Measurements from ENCODE around the gene PTPRN2. TPM values are rescaled to one million over a fixed set of nuclear protein-coding genes. Genes with fewer than 3 reads are reported as not detected.

Gene PTPRN2
- total and polyA plus RNA-seq, 2 of the 13 experiments (the other 11 are each of a cell fraction or from before 2014, with no cell fraction given) = 2.5 to 24.2 TPM

DNA sequence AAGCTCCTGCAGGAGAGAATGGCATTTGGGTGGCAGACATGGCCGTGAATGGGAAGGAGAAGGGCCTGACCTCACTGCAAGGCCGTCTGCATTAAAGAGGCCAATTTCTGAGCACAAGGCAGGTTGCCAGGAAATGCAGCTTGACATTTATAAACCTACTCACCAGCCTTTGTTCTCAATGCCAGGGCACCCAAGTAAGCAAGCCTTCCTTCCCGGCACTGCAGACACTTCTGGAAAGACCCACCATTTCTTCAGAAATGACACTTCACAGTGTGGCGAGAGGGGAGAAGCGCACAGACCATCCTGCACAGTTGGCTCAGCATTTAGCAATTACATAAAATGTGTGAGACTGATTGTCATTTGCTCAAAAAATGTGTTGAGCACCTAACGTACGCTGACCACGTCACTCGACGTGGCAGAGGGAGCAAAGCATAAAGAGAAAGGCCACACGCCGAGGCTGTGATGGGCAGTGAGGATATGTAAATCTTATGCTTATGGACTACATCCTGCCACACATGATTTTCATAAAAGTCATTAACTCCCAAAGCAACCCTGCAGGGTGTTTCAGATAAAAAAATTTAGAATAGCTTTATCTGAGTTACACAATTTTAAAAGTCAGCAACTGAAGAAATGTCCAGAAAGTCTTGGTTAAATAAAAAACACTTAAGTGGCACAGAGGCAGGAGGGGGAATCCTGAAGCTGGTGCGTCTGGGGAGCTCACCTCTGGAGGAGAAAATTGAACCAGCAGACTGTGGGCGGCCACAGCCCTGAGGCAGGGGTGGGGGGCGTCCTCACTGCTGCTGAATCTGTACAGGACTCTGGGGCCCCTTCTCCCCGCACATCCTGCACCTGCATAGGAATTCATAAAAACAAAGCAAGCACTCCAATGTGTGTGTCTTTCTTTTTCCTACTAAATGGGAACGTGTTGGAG, 543.8 kb downstream of the PTPRN2 start:
- in situ Hi-C loops (cut with HindIII; ENCODE audit: extremely low pct_ligation_motif_present, low pct_unique_long_range_greater_than_20kb) (no loop called here), intact Hi-C loops (cut with micrococcal nuclease; ENCODE audit: unreplicated experiment) (no loop called here)
- FAIRE-seq (no peak), ATAC-seq (no peak), DNase-seq (ENCODE audit: low spot score) (no peak)
- H3K79me2 ChIP-seq (ENCODE audit: insufficient read depth, low read length) = no peaks in the 10 kb centered on the region
- TF ChIP-seq, protein P1, sequence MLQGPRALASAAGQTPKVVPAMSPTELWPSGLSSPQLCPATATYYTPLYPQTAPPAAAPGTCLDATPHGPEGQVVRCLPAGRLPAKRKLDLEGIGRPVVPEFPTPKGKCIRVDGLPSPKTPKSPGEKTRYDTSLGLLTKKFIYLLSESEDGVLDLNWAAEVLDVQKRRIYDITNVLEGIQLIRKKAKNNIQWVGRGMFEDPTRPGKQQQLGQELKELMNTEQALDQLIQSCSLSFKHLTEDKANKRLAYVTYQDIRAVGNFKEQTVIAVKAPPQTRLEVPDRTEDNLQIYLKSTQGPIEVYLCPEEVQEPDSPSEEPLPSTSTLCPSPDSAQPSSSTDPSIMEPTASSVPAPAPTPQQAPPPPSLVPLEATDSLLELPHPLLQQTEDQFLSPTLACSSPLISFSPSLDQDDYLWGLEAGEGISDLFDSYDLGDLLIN (CRISPR knock-in tag; IDR thresholded peaks at IDR 0.05; ENCODE audit: borderline replicate concordance) = no peak
- 83% methylated on average over 16 of the region's 17 CpGs for WGBS (ENCODE audit: low lambda C conversion rate)
- H3K27ac ChIP-seq (ENCODE audit: extremely low read length, insufficient read depth, low read length) = no peak overlapping the region
- H3K36me3 ChIP-seq (replicated peaks in 1 of 2; ENCODE audit: control insufficient read depth in 1 of 2, insufficient read depth in 2 of 2, low read length in 2 of 2) = no peaks in the 10 kb centered on the region
- no peak overlapping the region for H3K4me3 ChIP-seq (replicated peaks in 1 of 3; ENCODE audit: insufficient read depth in 1 of 3, low read depth in 2 of 3, low read length in 3 of 3)
- H3K9me3 ChIP-seq (ENCODE audit: low read length) = peaks cover 15% of the 10 kb centered on the region
- no peak overlapping the region for H3K4me2 ChIP-seq (ENCODE audit: low read depth, low read length)
- H3K27me3 ChIP-seq (ENCODE audit: control insufficient read depth in 1 of 2, insufficient read depth in 2 of 2, low read length in 2 of 2) = no peaks in the 10 kb centered on the region; a peak in 1 of 5 replicates
- no peak overlapping the region for H2AFZ ChIP-seq (ENCODE audit: low read length)
- POLR2A ChIA-PET = no interaction called here
- CTCF ChIA-PET (ENCODE audit: low intra/inter-chr PET ratio, low total read pairs) = no interaction called here
- H3K4me1 ChIP-seq (ENCODE audit: insufficient read depth, low read length) = no peaks in the 10 kb centered on the region
- BruUV-seq (replicated peaks) = no TSS peak
- peaks cover 3% of the 10 kb centered on the region; the same call in 1 of the 2 replicates for H4K20me1 ChIP-seq (ENCODE audit: insufficient read depth, low read length)
- no peak overlapping the region for H3K9ac ChIP-seq (ENCODE audit: insufficient read depth, low read depth, low read length)

DNA sequence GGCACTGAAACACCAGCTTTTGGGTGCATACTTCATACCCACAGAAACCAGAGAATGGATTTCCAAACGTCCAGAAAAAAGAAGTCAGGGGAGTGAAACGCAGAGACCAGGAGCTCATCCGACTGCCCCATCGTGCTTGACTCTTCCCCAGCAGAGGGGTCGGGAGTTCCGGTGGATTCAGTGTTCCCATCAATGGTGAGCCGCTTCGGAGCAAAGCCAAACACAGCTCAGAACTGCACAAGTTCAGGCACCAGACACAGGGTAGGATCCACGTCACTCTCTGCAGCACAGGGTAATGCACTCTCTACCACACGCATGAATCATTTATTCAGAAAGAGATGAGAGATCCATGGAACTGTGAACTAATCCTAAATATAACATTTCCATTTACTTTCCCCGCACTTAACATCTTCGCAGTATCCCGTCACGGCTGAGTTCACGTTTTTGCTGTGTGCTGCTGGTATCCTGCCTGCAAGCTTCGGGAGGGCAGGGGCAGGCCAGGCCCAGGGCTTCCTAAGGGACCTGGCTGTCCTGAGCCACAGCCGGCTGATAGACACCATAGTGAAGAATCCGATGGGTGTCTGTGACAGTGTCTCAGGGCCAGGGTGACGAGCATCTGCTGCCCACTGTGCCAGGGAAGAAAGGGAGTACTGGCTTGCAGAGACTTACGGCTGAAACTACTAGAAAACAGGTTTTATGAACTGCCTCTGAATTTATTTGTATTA, 545.3 kb downstream of the PTPRN2 start:
- Histone ChIP-seq H3K9ac (ENCODE audit: insufficient read depth, low read depth, low read length) (no peak overlapping the region), H3K4me2 (ENCODE audit: low read depth, low read length) (no peak overlapping the region), H3K4me1 (ENCODE audit: insufficient read depth, low read length) (no peaks in the 10 kb centered on the region), H3K4me3 (replicated peaks in 1 of 3; ENCODE audit: insufficient read depth in 1 of 3, low read depth in 2 of 3, low read length in 3 of 3) (no peak overlapping the region), H3K27me3 (ENCODE audit: control insufficient read depth in 1 of 2, insufficient read depth in 2 of 2, low read length in 2 of 2) (no peaks in the 10 kb centered on the region; a peak in 1 of 5 replicates), H3K36me3 (replicated peaks in 1 of 2; ENCODE audit: control insufficient read depth in 1 of 2, insufficient read depth in 2 of 2, low read length in 2 of 2) (no peaks in the 10 kb centered on the region), H4K20me1 (ENCODE audit: insufficient read depth, low read length) (peaks cover 3% of the 10 kb centered on the region; the same call in 1 of the 2 replicates), H3K9me3 (ENCODE audit: low read length) (peaks cover 16% of the 10 kb centered on the region), H2AFZ (ENCODE audit: low read length) (no peak overlapping the region), H3K27ac (ENCODE audit: extremely low read length, insufficient read depth, low read length) (no peak overlapping the region), H3K79me2 (ENCODE audit: insufficient read depth, low read length) (no peaks in the 10 kb centered on the region)
- intact Hi-C loops (cut with micrococcal nuclease; ENCODE audit: unreplicated experiment) (no loop called here), in situ Hi-C loops (cut with HindIII; ENCODE audit: extremely low pct_ligation_motif_present, low pct_unique_long_range_greater_than_20kb) (no loop called here)
- DNase-seq (ENCODE audit: low spot score) = no peak
- ChIA-PET CTCF (ENCODE audit: low intra/inter-chr PET ratio, low total read pairs) (no interaction called here), POLR2A (no interaction called here)
- FAIRE-seq = no peak
- no TSS peak for BruUV-seq (replicated peaks)
- no peak for ATAC-seq
- 76% methylated on average over 20 of the region's 20 CpGs for WGBS (ENCODE audit: low lambda C conversion rate)
- TF ChIP-seq SMC3 (IDR thresholded peaks at IDR 0.05; ENCODE audit: low read length) (no peak), ZMYM2 (CRISPR knock-in tag; IDR thresholded peaks at IDR 0.05) (no peak), ZNF782 (CRISPR knock-in tag; IDR thresholded peaks at IDR 0.05; ENCODE audit: borderline replicate concordance) (no peak), MBNL3 (CRISPR knock-in tag; conservative IDR thresholded peaks at IDR 0.05) (no peak), ZNF160 (CRISPR knock-in tag; IDR thresholded peaks at IDR 0.05) (no peak), HOXA3 (CRISPR knock-in tag; IDR thresholded peaks at IDR 0.05) (no peak), BORCS8-MEF2B (CRISPR knock-in tag; IDR thresholded peaks at IDR 0.05) (no peak), HOXA9 (CRISPR knock-in tag; IDR thresholded peaks at IDR 0.05; ENCODE audit: borderline replicate concordance) (no peak)
- TF ChIP-seq, protein P2, sequence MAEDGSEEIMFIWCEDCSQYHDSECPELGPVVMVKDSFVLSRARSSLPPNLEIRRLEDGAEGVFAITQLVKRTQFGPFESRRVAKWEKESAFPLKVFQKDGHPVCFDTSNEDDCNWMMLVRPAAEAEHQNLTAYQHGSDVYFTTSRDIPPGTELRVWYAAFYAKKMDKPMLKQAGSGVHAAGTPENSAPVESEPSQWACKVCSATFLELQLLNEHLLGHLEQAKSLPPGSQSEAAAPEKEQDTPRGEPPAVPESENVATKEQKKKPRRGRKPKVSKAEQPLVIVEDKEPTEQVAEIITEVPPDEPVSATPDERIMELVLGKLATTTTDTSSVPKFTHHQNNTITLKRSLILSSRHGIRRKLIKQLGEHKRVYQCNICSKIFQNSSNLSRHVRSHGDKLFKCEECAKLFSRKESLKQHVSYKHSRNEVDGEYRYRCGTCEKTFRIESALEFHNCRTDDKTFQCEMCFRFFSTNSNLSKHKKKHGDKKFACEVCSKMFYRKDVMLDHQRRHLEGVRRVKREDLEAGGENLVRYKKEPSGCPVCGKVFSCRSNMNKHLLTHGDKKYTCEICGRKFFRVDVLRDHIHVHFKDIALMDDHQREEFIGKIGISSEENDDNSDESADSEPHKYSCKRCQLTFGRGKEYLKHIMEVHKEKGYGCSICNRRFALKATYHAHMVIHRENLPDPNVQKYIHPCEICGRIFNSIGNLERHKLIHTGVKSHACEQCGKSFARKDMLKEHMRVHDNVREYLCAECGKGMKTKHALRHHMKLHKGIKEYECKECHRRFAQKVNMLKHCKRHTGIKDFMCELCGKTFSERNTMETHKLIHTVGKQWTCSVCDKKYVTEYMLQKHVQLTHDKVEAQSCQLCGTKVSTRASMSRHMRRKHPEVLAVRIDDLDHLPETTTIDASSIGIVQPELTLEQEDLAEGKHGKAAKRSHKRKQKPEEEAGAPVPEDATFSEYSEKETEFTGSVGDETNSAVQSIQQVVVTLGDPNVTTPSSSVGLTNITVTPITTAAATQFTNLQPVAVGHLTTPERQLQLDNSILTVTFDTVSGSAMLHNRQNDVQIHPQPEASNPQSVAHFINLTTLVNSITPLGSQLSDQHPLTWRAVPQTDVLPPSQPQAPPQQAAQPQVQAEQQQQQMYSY (CRISPR knock-in tag; IDR thresholded peaks at IDR 0.05) = no peak
